NCI-H774 (cell line): Measurements from ENCODE around the gene TNFRSF21.
"Not testable (repeated sequence)": the region's sequence is repeated elsewhere in the genome, so short reads cannot be mapped to it uniquely, and the experiment has no call there.

Experiments used
- DNase-seq: peaks from one replicate; lab custom pipeline; 2025; lab: John Stamatoyannopoulos, UW

TNFRSF21 gene, protein sequence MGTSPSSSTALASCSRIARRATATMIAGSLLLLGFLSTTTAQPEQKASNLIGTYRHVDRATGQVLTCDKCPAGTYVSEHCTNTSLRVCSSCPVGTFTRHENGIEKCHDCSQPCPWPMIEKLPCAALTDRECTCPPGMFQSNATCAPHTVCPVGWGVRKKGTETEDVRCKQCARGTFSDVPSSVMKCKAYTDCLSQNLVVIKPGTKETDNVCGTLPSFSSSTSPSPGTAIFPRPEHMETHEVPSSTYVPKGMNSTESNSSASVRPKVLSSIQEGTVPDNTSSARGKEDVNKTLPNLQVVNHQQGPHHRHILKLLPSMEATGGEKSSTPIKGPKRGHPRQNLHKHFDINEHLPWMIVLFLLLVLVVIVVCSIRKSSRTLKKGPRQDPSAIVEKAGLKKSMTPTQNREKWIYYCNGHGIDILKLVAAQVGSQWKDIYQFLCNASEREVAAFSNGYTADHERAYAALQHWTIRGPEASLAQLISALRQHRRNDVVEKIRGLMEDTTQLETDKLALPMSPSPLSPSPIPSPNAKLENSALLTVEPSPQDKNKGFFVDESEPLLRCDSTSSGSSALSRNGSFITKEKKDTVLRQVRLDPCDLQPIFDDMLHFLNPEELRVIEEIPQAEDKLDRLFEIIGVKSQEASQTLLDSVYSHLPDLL

DNA sequence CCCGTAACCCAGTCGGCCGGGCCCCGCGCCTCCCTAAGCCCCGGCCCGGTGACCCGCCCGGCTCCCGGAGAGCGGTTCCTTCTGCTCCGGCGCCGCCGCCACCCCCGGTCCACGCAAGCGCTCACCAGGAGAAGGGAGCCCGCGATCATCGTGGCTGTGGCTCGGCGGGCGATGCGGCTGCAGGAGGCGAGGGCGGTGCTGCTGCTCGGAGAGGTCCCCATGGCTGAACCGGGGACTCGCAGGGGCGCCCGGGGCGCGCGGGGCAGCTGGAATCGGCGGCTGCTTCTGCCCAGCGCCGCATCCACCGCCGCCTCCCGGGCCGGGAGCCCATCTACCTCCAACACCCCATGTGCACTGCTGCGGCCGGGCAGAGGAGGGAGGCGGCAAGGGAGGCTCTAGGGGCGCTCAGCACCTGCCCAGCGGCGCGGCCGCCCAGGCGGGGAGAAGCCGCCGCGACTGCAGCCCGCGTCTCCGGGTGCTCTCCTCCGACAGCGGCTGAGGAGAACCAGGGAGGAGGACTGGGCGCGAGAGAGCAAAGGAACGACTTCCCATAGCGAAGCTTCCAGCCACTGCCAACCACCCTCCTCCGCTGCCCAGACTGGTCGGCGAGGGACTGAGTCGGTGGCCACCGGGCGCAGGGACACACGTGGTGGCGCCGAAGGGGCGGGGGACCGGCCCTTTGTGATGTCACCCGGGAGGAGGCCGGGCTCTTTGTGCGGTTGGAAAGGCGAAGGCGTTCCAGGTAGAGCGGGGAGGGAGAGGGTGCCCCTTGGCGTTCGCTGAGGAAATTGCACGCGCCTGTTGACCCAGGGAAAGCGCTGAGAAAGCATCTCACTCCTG is at the start of gene TNFRSF21:
Gene TNFRSF21, minus strand, starts transcription at position 615 of the 840 bp plus-strand sequence. Its CDS starts 394 bp downstream, at position 221.
- DNase-seq, result peak; percentile 90

DNA sequence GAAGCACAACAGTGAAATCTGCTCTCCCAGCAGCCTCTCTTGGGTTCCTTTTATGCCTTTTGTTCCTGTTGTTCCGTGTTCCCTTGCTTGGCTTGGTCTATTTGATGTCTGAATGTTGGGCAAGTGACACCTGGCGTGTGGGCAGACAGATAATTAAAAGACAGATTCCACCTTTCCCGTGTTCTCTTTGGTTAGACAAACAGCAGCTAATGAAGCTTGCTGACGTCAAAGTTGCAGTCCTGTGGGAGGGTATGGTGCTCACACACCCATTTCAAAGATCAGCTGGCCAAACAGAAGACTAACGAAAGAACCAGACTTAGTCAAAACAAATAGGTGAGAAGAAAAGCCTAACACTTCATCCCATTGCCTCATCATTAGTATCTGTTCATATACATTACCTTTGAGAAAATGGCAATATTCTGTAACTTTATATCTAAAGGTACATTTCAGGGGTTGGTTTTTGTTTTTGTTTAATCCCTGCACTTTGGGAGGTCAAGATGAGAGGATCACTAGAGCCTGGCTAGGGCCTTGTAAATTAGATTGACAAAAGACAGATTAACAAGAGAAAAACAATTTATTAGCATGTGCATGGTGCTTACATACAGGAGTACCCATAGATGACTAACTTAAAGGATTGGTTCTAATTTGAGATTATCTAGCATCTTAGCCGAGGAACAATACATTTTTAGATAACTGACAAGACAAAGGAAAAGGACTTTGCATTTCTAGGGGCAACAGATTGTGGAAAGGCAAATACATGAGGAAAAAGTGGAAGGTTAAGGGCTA is 48.9 kb upstream of the TNFRSF21 start:
- DNase-seq, result peak; percentile 48

DNA sequence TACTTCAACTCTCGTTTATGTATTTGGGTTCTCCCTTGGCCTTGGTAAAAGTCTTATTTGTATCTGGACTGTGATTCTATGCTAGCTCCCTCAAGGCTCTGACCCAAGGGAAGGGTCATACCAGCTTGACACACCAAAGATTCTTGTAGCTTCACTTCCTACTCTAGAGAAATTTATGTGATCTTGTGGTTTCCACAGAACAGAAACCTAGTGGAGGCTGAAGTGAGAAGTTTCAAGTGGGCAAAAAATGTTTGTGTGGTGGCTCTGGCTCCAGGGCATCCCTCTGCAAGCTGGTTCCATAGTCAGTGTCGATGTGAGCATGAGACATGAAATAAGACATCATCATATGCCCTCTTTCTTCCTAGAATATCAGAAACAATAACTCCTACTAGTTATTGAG is 48.1 kb upstream of the TNFRSF21 start:
- DNase-seq, result no peak

DNA sequence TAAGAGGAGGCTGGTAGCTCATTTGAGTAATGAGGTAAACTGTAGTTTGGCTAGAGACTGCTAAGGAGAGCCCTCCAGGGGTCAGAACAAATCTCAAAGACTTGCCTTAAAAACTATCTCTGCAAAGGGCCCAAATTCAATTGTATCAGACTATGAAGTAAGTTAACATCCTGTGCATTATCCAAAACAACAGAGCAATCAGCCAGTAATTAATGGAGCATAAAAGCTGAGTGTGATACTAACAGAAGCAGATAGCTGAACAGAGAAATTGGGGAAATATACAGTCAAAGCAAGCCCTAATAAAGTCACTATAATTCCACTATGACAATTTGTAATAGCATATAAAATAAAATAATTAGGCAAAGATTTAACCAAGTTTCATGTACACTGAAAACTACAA is 45.8 kb upstream of the TNFRSF21 start:
- no peak for DNase-seq

DNA sequence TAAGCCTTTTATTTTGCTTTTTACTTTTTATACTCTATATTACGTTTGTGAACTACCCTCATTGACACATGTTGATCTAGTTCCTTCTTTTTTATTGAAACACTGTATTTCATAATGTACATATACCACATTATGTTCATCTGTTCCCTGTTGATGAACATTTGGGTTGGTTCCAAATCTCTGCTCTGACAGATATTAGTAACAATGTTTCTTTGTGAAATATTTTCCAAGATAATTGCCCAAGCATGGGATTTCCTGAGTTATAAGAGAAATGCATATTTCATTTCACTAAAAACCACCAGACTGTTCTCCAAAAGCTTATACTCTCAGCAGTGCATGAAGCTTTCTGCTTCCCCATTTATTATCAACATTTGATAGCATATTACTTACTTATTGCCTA is 44.2 kb upstream of the TNFRSF21 start:
- DNase-seq, result no peak

DNA sequence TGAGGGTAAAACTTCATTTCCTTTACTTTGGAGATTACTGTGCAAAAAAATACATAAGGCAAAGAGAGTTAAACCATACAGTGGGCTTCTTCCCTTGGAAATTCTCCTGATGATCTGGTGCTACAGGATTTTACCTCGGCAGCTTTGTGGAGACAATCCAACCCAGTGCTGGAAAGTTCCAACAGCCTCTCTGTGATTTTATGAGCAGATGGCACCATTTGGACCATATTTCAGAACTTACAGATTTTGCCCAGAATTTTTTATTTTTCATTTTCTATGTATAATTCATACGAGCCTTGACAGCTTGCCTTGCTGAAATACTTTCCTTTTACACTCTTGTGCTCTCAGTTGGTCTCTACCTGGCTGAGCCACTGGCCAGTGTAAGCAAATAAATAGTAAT is 43.3 kb upstream of the TNFRSF21 start:
- no peak for DNase-seq

DNA sequence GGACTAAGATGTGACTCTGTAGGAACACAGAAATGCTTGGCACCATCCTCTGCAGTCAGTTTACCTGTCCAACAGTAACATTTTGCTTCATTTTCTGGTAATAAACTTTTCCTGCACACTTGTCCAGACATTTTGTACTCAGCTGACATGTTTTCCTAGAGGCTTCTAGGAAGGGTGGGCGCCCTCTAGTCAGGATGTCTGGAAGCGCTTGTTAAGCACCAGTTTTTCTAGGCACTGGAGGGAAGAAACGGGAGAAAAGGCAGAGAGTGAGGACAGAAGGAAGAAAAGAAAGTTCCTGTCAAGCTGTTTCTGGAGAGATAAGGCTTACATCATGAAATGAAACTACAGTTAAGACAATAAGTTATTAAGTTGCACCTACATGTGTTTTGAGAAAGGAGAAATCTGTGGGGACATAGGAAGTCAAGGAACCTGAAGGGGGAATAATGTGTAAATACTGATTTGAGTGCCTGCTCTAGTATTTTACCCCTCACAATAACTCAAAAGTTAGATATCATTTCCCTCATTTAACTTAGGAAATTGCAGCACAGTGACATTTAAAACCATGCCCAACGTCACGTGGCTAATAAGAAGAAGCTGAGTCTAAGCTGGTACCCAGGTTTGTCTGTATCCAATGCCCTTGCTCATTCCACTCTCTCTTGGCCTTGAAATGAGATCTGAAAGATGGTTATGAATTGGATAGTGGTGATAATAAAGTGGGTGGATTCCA is 42.7 kb upstream of the TNFRSF21 start:
- no peak for DNase-seq

DNA sequence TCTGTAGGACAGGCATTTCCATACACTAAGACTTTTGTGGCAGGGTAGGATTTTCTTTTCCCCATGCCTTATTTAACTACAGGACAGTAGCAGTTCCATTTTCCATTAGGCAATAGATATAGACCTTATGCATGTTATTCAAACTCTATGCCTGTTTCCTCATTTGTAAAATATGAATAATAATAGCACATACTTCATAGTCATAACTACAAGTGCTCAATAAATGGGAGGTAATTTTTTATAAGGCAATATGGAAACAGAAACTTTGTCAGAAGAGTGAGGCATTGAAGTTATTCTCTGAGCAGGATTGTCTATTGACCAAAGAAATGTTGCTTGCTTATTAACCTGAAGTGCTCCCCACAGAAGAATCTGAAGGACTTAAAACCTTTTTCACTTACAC is 41.9 kb upstream of the TNFRSF21 start:
- no peak for DNase-seq

DNA sequence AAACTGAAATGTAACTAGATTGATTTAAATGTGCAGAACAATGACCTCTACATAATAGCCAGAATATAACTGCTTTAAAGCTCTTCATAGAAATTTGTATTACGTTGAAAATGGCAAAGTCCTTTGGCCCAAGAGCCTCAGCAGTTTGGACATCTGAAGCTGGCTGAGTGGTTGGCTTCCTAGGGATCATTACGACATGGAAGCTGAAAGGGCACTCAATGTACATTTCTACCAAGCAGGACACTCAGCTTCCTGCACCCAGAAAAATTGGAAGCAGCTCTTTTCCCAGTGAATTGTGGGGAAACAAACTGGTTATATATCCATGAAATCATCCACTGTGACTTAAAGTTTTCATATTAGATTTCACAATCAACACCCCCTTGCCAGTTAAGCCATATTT is 40.2 kb upstream of the TNFRSF21 start:
- DNase-seq, result no peak

DNA sequence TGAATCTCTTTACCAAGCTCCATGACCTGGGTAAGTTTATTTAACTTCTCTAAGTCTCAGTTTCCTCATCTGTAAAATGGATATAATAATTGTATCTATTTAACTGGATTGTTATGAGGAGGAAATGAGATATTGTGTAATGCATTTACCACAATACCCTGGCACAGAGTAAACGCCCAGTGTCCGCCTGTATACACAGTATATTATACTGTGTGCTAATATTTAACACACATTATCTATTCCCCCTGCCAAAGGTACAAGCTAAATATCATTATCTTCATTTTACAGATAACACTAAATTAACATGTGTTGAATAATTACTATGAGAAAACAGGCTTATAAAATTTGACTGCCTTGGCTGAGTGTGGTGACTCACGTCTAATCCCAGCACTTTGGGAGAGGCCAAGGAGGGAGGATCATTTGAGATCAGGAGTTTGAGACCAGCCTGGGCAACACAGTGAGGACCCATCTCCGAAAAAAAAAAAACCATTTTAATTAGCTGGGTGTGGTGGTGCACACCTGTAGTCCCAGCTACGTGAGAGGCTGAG is 38.7 kb upstream of the TNFRSF21 start:
- DNase-seq, result no peak

DNA sequence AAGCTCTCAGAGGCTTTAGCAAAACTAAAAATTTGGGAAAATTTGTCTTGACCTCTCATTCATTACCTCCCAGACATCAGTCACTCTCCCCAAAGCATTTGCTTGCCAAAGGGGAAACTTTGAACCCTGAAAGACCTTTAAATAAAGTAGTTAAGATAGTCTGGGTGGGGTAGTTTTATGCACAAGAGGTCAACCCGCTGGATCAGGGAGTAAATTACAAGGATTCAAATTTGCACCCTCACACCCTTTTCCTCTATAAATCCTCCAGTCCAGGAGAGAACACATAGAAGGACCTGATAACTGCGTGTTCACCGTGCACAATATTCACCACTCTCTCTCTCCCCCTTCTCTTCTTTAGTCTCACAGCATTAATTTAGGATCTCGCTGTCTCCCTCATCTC is 36.1 kb upstream of the TNFRSF21 start:
- DNase-seq, result no peak

DNA sequence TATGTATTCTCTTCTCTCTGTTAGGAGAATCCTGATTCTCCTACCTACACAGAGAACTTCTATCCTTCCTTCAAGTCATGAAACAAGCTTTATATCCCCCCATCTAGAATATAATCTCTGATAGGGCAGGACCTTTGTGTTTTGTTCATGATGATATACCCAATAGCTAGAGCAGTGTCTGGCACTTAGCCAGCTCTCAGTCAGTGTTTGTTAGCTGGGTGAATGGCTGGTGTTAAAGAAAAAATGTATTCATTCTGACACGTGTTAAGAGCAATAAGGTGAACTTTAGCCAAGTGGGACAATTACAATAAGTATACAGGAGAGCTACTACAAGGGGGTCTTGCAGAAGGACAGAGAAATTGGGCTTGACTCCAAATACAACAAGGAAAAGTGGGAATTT is 34.3 kb upstream of the TNFRSF21 start:
- peak; percentile 36 for DNase-seq

DNA sequence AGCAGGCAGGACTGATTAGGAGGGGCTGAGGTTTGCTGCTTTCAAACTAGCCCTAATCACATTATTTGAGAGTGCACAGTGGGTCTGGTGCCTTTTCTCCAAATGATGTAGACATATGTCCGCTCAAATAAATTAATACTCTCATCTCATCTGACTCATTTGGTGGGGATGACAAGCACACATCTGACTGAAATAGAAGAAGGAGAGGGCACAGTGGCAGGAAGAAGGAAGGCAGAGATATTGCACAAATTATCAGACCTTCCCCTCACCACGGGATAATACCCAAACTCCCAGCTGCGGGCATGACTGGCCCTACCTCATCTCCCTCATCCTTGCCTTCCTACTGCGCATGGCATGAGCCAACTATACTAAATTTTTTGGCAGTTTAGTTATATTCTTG is 33.9 kb upstream of the TNFRSF21 start:
- DNase-seq, result no peak

DNA sequence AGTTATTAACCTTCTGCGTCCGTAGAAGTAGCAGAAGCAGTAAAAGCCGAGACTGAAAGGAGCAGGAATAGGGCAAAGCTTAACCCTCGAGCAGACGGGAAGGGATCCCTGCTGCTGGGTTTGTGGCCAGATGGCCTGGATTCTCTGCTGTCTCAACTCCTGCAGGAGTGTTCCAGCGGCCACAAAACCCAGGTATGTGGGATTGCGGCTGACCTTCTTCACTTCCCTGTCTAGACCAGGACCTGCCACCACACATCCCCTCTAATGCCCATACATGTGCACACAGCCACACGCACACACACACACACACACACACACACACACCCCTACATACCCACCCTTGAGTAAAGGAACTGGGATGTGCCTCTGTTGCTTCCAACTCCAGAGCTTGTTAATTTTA is 33.1 kb upstream of the TNFRSF21 start:
- DNase-seq, result no peak

DNA sequence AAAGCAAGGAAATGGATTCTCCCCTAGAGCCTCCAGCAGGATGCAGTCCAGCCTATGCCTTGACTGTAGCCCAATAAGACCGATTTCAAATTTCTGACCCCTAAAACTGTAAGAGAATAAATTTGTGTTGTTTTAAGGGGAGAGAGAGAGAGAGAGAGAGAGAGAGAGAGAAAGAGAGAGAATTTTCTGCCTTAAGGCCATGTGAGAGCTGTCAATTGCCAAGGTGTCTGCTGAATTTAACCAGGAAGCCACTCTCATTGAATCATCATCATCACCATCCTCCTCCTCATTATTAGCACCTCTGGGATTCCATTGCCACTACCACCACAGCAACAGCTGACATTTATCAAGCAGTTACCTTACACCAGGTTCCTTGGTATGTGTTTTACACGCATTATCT is 27.8 kb upstream of the TNFRSF21 start:
- DNase-seq, result no peak

DNA sequence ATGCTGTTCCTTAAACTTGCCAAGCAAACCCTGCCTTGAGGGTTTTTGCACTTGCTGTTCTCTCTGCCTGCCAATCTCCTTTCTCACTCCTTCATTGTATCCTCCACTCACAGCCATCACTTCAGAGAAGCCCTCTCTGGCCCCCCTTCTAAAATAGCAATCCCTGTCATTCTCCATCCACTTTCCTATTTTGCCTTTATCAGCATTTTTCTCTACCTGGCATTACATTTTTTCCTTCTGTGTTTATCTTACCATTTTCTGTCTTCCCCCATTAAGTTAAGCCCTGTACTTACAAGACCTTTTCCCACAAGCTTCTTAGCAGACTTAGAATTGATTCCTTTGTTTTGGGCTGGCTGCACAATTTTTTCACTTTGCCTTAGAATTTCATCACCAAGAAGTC is 26.6 kb upstream of the TNFRSF21 start:
- DNase-seq, result no peak

DNA sequence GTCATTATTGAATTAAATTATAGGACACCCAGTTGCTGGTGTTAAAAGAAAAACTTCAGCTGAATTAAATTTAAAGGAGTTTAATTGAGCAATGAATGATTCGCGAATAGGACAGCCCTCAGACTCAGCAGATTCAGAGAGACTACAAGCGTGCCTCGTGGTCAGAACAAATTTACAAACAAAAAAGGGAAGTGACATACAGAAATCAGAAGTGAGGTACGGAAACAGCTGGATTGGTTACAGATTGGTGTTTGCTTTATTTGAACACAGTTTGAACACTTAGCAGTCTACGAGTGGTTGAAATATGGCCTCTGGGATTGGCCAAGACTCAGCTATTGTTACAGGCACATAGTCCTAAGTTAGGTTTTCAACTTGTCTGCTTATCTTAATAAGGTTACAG is 25.8 kb upstream of the TNFRSF21 start:
- no peak for DNase-seq

DNA sequence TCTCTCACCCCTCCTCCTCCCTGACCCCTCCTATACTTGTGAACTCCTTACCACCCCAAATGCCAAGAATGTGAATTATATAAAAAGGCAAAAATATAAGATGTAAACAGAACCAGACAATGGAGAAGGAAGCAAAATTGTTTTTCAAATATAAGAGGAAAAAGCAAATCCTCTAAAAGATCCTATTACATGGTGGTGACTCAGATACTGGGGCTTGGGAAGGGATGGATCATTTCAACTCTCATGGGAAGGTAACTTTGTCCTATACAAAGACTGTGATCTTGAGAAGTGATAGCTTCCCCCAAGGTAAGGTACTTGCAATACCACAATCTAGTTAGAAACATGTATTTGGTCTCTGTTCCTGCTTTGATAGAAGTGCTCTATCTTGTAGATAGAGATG is 24.6 kb upstream of the TNFRSF21 start:
- no peak for DNase-seq

DNA sequence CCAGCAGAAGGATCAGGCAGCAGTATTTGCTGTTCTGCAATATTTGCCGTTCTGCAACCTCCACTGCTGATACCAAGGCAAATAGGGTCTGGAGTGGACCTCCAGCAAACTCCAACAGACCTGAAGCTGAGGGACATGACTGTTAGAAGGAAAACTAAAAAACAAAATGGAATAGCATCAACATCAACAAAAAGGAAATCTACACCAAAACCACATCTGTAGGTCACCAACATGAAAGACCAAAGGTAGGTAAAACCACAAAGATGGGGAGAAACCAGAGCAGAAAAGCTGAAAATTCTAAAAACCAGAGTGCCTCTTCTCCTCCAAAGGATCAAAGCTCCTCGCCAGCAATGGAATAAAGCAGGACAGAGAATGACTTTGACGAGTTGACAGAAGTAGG is 18.9 kb upstream of the TNFRSF21 start:
- DNase-seq, result not testable (repeated sequence)

DNA sequence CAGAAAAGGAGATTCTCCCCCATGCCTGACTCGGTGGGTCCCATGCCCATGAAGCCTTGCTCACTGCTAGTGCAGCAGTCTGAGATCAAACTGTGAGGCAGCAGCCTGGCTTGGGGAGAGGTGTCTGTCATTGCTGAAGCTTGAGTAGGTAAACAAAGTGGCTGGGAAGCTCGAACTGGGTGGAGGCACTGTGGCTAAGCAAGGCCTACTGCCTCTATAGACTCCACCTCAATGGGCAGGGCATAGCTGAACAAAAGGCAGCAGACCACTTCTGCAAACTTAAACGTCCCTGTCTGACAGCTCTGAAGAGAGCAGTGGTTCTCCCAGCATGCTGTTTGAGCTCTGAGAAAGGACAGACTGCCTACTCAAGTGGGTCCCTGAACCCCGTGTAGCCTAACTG is 18.4 kb upstream of the TNFRSF21 start:
- DNase-seq, result not testable (repeated sequence)

DNA sequence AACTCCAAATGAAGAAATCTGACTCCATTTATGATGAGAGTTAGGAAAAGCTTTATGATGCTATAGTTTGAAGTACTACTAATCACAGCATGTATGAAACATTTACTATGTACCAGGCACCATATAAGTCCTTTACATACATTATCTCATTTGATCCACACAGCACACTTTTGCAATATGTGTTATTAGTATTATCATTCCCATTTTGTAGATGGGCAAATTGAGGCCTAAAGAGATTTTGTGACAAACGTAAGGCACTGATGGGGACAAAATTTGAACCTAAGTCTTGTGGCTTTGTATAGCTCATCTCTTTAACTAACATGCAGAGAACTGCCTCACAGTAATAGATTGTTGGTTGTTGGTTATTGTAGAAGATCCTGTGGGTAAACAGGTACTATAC is 14.2 kb upstream of the TNFRSF21 start:
- no peak for DNase-seq
